ENCODE measurements around the gene HOXD10.

DNA sequence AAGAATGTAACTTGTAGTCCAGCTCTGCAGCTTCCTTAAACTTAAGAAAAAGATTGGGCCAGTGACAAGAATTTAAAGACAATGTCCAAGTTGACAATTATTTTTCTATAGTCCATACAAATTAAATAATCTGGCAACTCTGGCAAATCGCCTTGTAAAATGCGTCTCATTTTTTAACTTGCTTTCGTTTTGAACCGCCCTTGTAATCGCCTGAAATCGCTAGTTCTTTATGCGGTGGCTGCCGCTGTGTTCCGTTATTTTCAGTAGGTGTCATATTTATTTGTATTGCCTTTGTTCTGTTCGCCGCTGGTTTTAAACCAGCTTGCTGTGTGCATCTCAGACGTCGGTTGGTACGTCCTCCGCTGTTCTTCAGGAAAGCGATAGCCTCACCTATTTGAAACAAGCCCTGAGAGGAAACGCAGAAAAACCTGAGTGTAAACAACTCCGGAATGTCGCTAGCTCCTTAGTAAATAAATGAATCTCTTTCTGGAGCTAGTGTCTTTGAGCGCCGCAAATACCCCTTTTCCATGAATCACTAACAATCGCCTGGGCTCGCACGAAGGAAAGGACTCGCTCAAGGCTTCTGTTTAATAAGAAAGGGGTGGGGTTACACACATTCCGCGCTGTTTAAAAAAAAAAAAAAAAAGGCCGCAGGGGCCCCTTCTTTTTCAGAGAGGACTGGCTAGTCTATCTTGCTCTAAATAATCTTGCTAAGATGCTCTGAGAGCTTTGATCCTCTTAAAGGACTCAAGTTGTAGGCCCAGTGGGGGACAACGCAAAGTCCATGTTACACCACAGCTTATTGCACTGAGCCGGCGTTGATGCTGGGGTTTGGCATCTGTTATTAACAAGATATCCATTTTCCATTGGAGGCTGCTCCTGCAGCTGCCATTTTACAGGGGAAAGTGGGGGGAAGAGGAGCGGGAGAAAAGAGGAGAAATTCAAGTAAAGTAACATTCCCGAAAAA lies 15.9 kb downstream of the HOXD10 start:
- TF ChIP-seq, protein P1, sequence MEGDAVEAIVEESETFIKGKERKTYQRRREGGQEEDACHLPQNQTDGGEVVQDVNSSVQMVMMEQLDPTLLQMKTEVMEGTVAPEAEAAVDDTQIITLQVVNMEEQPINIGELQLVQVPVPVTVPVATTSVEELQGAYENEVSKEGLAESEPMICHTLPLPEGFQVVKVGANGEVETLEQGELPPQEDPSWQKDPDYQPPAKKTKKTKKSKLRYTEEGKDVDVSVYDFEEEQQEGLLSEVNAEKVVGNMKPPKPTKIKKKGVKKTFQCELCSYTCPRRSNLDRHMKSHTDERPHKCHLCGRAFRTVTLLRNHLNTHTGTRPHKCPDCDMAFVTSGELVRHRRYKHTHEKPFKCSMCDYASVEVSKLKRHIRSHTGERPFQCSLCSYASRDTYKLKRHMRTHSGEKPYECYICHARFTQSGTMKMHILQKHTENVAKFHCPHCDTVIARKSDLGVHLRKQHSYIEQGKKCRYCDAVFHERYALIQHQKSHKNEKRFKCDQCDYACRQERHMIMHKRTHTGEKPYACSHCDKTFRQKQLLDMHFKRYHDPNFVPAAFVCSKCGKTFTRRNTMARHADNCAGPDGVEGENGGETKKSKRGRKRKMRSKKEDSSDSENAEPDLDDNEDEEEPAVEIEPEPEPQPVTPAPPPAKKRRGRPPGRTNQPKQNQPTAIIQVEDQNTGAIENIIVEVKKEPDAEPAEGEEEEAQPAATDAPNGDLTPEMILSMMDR (IDR thresholded peaks at IDR 0.05; ENCODE audit: low read length) = no peak
- TF ChIP-seq EZH2phosphoT487 (IDR thresholded peaks at IDR 0.05; ENCODE audit: low read length) = no peak
